GM19239 (cell line): ENCODE data around the gene RMC1.
"Not testable (repeated sequence)": the region's sequence is repeated elsewhere in the genome, so short reads cannot be mapped to it uniquely, and the experiment has no call there.

ENCODE experiments used
- DNase-seq: peaks from one replicate; pipeline ENCODE4 v3.0.0; 2011; ENCODE audit warnings: low spot score; ENCODE audit not compliant: insufficient read length
- FAIRE-seq: peaks from 2 replicates; lab custom pipeline; 2011; peaks lifted over from hg19 to GRCh38; lab: Jason Lieb, UNC

The RMC1 gene

GRCh38 chr18:23577521-23577920 is 74.2 kb downstream of the RMC1 start:
- FAIRE-seq: not testable (repeated sequence)

GRCh38 chr18:23578067-23578701 is 74.9 kb downstream of the RMC1 start:
- FAIRE-seq: no peak

More at GRCh38 chr18:23577521-23577920, 74.2 kb downstream of the RMC1 start:
- not testable (repeated sequence) for DNase-seq

GRCh38 chr18:23578891-23579653 is 75.8 kb downstream of the RMC1 start:
- FAIRE-seq: no peak
- DNase-seq: no peak

More at GRCh38 chr18:23578067-23578701, 74.9 kb downstream of the RMC1 start:
- DNase-seq: no peak

GRCh38 chr18:23580677-23581367 is 77.5 kb downstream of the RMC1 start:
- DNase-seq (no peak), FAIRE-seq (no peak)
